ENCODE results near the gene MC1R.
A peak's percentile ranks its signal among the peaks of the same experiment; 100 is the strongest.

The MC1R gene

GRCh38 chr16:89949121-89949742 is 30.6 kb downstream of the MC1R start:
- no peak for FAIRE-seq
- no peak for DNase-seq (ENCODE audit: insufficient read length)
- TF ChIP-seq POLR2A (IDR thresholded peaks at IDR 0.05; ENCODE audit: low read depth, low read length) (no peak), TAF1 (IDR thresholded peaks at IDR 0.05; ENCODE audit: borderline replicate concordance, low read depth, low read length) (no peak), POLR2AphosphoS5 (IDR thresholded peaks at IDR 0.05; ENCODE audit: low read depth, low read length) (no peak)

- DNase-seq (ENCODE audit: insufficient read length) (no peak), FAIRE-seq (no peak)
- no peak for TF ChIP-seq TAF1 (IDR thresholded peaks at IDR 0.05; ENCODE audit: borderline replicate concordance, low read depth, low read length)
- no peak for TF ChIP-seq POLR2AphosphoS5 (IDR thresholded peaks at IDR 0.05; ENCODE audit: low read depth, low read length)
- TF ChIP-seq POLR2A (IDR thresholded peaks at IDR 0.05; ENCODE audit: low read depth, low read length), result no peak
These were observed 31.1 kb downstream of the MC1R start for GRCh38 chr16:89949756-89950155.

- FAIRE-seq, result no peak
- TF ChIP-seq POLR2AphosphoS5 (IDR thresholded peaks at IDR 0.05; ENCODE audit: low read depth, low read length), result no peak
- no peak for TF ChIP-seq TAF1 (IDR thresholded peaks at IDR 0.05; ENCODE audit: borderline replicate concordance, low read depth, low read length)
- no peak for TF ChIP-seq POLR2A (IDR thresholded peaks at IDR 0.05; ENCODE audit: low read depth, low read length)
- DNase-seq (ENCODE audit: insufficient read length), result no peak
These were observed 32.8 kb downstream of the MC1R start for GRCh38 chr16:89951509-89951908.

GRCh38 chr16:89952049-89952448 is 33.4 kb downstream of the MC1R start:
- no peak for FAIRE-seq
- no peak for TF ChIP-seq TAF1 (IDR thresholded peaks at IDR 0.05; ENCODE audit: borderline replicate concordance, low read depth, low read length)
- TF ChIP-seq POLR2A (IDR thresholded peaks at IDR 0.05; ENCODE audit: low read depth, low read length), result no peak
- no peak for TF ChIP-seq POLR2AphosphoS5 (IDR thresholded peaks at IDR 0.05; ENCODE audit: low read depth, low read length)
- no peak for DNase-seq (ENCODE audit: insufficient read length)

- TF ChIP-seq POLR2AphosphoS5 (IDR thresholded peaks at IDR 0.05; ENCODE audit: low read depth, low read length), result no peak
- no peak for TF ChIP-seq TAF1 (IDR thresholded peaks at IDR 0.05; ENCODE audit: borderline replicate concordance, low read depth, low read length)
- FAIRE-seq (no peak), DNase-seq (ENCODE audit: insufficient read length) (no peak)
These were observed 33.9 kb downstream of the MC1R start for GRCh38 chr16:89952551-89952950.

- no peak for TF ChIP-seq TAF1 (IDR thresholded peaks at IDR 0.05; ENCODE audit: borderline replicate concordance, low read depth, low read length)
- TF ChIP-seq POLR2A (IDR thresholded peaks at IDR 0.05; ENCODE audit: low read depth, low read length), result no peak
- TF ChIP-seq POLR2AphosphoS5 (IDR thresholded peaks at IDR 0.05; ENCODE audit: low read depth, low read length), result no peak
- DNase-seq (ENCODE audit: insufficient read length), result peak; percentile 78
- peak; percentile 86 for FAIRE-seq
These were observed 35.2 kb downstream of the MC1R start for GRCh38 chr16:89953671-89954406.

GRCh38 chr16:89954462-89954861 is 35.8 kb downstream of the MC1R start:
- no peak for FAIRE-seq
- TF ChIP-seq POLR2AphosphoS5 (IDR thresholded peaks at IDR 0.05; ENCODE audit: low read depth, low read length) (no peak), POLR2A (IDR thresholded peaks at IDR 0.05; ENCODE audit: low read depth, low read length) (no peak), TAF1 (IDR thresholded peaks at IDR 0.05; ENCODE audit: borderline replicate concordance, low read depth, low read length) (no peak)
- no peak for DNase-seq (ENCODE audit: insufficient read length)

- FAIRE-seq (no peak), DNase-seq (ENCODE audit: insufficient read length) (no peak)
- TF ChIP-seq TAF1 (IDR thresholded peaks at IDR 0.05; ENCODE audit: borderline replicate concordance, low read depth, low read length) (no peak), POLR2AphosphoS5 (IDR thresholded peaks at IDR 0.05; ENCODE audit: low read depth, low read length) (no peak), POLR2A (IDR thresholded peaks at IDR 0.05; ENCODE audit: low read depth, low read length) (no peak)
These were observed 36.5 kb downstream of the MC1R start for GRCh38 chr16:89955001-89955685.

GRCh38 chr16:89956505-89957215 is 38.0 kb downstream of the MC1R start:
- TF ChIP-seq TAF1 (IDR thresholded peaks at IDR 0.05; ENCODE audit: borderline replicate concordance, low read depth, low read length), result no peak
- no peak for TF ChIP-seq POLR2A (IDR thresholded peaks at IDR 0.05; ENCODE audit: low read depth, low read length)
- TF ChIP-seq POLR2AphosphoS5 (IDR thresholded peaks at IDR 0.05; ENCODE audit: low read depth, low read length), result no peak
- DNase-seq (ENCODE audit: insufficient read length) (no peak), FAIRE-seq (no peak)

GRCh38 chr16:89957216-89957785 is 38.6 kb downstream of the MC1R start:
- no peak for FAIRE-seq

GRCh38 chr16:89958068-89958467 is 39.4 kb downstream of the MC1R start:
- TF ChIP-seq TAF1 (IDR thresholded peaks at IDR 0.05; ENCODE audit: borderline replicate concordance, low read depth, low read length), result no peak
- TF ChIP-seq POLR2AphosphoS5 (IDR thresholded peaks at IDR 0.05; ENCODE audit: low read depth, low read length), result no peak
- no peak for TF ChIP-seq POLR2A (IDR thresholded peaks at IDR 0.05; ENCODE audit: low read depth, low read length)
- DNase-seq (ENCODE audit: insufficient read length) (no peak), FAIRE-seq (no peak)

More at GRCh38 chr16:89957216-89957785, 38.6 kb downstream of the MC1R start:
- DNase-seq (ENCODE audit: insufficient read length), result no peak
- TF ChIP-seq POLR2AphosphoS5 (IDR thresholded peaks at IDR 0.05; ENCODE audit: low read depth, low read length) (no peak), TAF1 (IDR thresholded peaks at IDR 0.05; ENCODE audit: borderline replicate concordance, low read depth, low read length) (no peak), POLR2A (IDR thresholded peaks at IDR 0.05; ENCODE audit: low read depth, low read length) (no peak)

All from GM12892 (cell line).